Astrocyte of the spinal cord (primary cell): Measurements from ENCODE around the gene KASH5.
"Not testable (repeated sequence)": the region's sequence is repeated elsewhere in the genome, so short reads cannot be mapped to it uniquely, and the experiment has no call there.

Experiments used
- DNase-seq: peaks from one replicate; pipeline ENCODE4 v3.0.0; 2011; ENCODE audit warnings: low read depth, low spot score
- H3K4me3 ChIP-seq: 2 replicates; pipeline ENCODE4 v1.5.1; 2011; ENCODE audit warnings: low read depth, mild to moderate bottlenecking, low read length, moderate library complexity
- CTCF ChIP-seq: IDR thresholded peaks from 2 replicates; pipeline ENCODE4 v1.5.1; 2012; ENCODE audit warnings: low read depth, mild to moderate bottlenecking, low read length, inconsistent platforms
- in situ Hi-C: cut with HindIII; loops from 2 replicates; pipeline ENCODE4 v1.10.0; 2017; ENCODE audit warnings: low sequenced_read_pairs

Gene KASH5

GRCh38 chr19:49442771-49443365 lies 54.8 kb downstream of the KASH5 start:
- peak; percentile 84 for DNase-seq
- in situ Hi-C loops: no loop called here
- peak overlapping the region; percentile 57 for H3K4me3 ChIP-seq
- TF ChIP-seq CTCF: no peak

DNA sequence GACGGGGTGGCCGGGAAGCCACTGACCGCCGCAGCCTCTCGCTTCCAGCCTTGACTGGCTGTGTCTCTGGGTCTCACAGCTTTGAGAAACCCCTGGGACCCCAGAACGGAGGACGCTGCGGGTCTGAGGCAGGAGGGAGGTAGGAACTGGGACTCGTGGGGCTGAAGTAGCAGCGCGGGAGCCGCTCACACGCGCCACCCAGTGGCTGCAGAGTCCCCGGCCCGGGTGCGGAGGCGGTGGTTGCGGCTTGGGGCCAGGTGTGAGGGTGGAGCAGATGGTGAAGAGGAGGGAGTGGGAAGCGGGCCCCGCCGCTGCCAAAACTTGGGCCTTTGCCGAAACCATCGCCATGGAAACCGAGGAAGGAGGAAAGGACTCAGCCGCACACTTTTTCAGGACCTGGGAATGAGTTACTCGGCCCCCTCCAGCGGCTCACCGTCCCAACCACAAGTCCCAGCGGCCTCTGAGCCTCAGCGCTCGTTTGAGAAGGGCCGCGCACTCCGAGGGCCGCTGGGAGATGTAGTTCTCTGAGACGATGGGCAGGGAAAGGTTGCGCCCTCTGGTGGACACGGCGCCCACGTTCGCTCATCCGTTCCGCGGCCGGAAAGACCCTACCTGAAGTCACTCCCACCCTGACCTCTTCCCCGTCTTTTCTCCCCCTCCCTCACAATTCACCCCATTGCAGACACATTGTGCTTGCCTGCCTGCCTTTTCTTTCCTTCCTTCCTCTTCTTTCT lies 55.5 kb downstream of the KASH5 start:
- peak; percentile 94 for TF ChIP-seq CTCF
- DNase-seq: peak; percentile 96
- in situ Hi-C loops: no loop called here
- peak overlapping the region; percentile 57 for H3K4me3 ChIP-seq

DNA sequence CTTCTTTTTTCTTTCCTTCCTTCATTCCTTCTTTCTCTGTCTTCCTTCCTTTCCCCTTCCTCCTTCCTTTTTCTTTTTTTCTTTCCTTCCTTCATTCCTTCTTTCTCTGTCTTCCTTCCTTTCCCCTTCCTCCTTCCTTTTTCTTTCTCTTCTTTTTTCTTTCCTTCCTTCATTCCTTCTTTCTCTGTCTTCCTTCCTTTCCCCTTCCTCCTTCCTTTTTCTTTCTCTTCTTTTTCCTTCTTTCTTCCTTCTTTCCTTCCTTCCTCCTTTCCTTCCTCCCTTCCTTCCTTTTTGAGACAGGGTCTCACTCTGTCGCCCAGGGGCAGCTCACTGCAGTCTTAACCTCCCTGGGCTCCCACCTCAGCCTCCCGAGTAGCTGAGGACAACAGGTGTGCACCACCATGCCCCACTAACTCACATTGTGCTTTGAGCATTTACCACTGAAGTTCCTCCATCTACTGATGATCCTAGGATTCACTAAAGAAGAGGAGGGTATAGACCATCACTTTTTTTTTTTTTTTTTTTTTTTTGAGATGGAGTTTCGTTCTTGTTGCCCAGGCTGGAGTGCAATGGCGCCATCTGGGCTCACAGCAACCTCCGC lies 56.2 kb downstream of the KASH5 start:
- in situ Hi-C loops, H3K4me3 ChIP-seq, DNase-seq: not testable (repeated sequence)

GRCh38 chr19:49445997-49446396 lies 57.9 kb downstream of the KASH5 start:
- in situ Hi-C loops: no loop called here
- no peak overlapping the region for H3K4me3 ChIP-seq
- peak; percentile 1 for TF ChIP-seq CTCF
- DNase-seq: no peak

DNA sequence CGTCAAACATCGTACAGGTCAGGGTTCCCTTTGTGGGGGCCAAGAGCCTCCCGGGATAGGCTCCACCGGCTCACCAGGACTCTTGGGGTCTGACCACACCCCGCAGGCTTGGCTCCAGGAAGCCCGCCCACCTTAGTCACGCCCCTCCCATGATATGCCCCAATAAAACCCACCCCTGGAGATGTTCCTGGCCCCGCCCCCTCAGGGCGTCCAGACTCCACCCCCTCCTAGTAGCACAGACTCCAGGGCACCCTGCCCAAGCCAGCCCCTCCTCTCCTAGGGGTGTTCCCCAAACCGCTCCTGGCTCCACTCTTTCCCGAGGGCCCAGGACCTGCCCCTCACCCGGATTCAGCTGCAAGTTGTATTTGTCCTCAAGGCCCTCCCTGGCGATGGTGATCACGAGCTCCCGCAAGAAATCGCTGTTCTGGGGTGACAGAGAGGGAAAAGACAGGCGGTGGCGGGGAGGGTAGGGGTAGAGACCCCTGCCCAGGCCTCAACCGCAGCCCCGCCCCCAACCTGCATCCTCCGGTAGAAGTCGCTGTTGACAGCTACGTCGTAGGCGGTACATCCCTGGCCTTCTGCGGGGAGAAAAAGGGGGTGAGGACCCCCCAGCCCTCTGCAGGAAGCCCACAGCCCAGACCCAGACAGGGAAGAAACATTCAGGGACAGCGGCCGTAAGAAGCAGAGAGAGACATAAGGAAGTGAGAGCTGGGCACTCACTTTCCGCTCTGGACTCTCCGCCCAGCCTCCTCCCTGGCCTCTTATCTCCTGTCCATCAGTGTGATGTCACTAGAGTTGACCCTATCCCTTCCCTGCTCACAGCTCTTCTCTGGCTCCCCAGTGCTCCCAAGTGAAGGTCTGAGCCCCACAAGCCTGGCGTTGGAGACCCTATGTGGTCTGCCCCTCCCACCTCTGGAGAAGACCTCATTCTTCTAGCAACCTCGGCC lies 59.7 kb downstream of the KASH5 start:
- no peak overlapping the region for H3K4me3 ChIP-seq
- no peak for TF ChIP-seq CTCF
- DNase-seq: peak; percentile 9
- in situ Hi-C loops: no loop called here

DNA sequence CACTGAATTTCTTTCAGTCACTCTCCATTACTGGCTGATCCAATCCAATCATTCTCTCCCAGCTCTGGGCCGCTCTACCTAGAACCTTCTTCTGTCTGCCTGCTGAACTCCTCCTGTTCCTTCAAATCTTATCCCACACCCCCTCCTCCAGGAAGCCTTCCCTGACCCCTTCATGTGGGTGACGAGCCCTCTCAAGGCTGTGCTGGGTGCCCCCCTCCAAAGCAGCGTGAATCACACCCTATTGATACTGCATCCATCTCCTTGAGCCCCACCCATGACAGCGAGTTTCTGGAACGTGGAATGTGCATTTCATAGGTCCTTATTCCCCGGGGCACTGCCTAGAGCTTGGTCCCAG lies 60.4 kb downstream of the KASH5 start:
- no peak for DNase-seq
- in situ Hi-C loops: no loop called here
- no peak overlapping the region for H3K4me3 ChIP-seq
- TF ChIP-seq CTCF: no peak
